ENCODE measurements around the gene HCN3. TPM values are rescaled to one million over a fixed set of nuclear protein-coding genes. Genes with fewer than 3 reads are reported as not detected.

Gene HCN3
- total RNA-seq, 6 experiments from 2014 or later = 1.3 to 1.6 (median 1.5) TPM

DNA sequence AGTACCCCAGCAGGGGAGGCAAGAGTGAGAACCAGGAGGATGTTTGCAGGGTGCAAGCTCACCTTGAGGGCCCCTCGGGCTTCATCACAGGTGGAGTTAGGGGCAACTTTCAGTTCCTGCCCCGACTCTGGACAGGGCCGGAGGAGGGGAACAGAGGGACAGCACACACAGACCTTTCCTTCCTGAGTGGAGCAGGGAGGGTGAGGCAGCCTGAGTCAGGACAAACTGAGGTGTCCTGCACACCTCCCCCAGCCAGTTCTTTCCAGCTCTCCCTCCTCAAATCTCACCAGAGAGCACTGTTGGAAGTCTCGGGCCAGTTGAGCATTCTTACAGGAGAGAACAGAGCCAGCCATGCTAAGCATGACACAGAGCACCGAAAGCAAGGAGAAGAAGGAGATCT, 23.5 kb upstream of the HCN3 start:
- H3K9me3 Mint-ChIP-seq = no peaks in the 10 kb centered on the region
- peaks cover 2% of the 10 kb centered on the region for H3K27me3 Mint-ChIP-seq (ENCODE audit: insufficient read depth)
- no peak for TF ChIP-seq CTCF (IDR thresholded peaks at IDR 0.05)
- peak; percentile 46 for DNase-seq
- peak overlapping the region; percentile 90 for H3K4me3 Mint-ChIP-seq
- H3K4me1 Mint-ChIP-seq (ENCODE audit: low read depth) = peaks cover 48% of the 10 kb centered on the region
- H3K27ac Mint-ChIP-seq = peak overlapping the region; percentile 79
- peaks cover 7% of the 10 kb centered on the region for H3K36me3 Mint-ChIP-seq (ENCODE audit: low read depth)

- Mint-ChIP-seq H3K27ac (peak overlapping the region; percentile 79), H3K36me3 (ENCODE audit: low read depth) (peaks cover 7% of the 10 kb centered on the region), H3K27me3 (ENCODE audit: insufficient read depth) (peaks cover 2% of the 10 kb centered on the region), H3K4me3 (peak overlapping the region; percentile 90), H3K4me1 (ENCODE audit: low read depth) (peaks cover 48% of the 10 kb centered on the region), H3K9me3 (no peaks in the 10 kb centered on the region)
- TF ChIP-seq CTCF (IDR thresholded peaks at IDR 0.05) = no peak
- no peak for DNase-seq
Observed at GRCh38 chr1:155254228-155254713, 23.0 kb upstream of the HCN3 start.

- peaks cover 2% of the 10 kb centered on the region for H3K27me3 Mint-ChIP-seq (ENCODE audit: insufficient read depth)
- H3K36me3 Mint-ChIP-seq (ENCODE audit: low read depth) = peaks cover 7% of the 10 kb centered on the region
- no peaks in the 10 kb centered on the region for H3K9me3 Mint-ChIP-seq
- DNase-seq = no peak
- H3K27ac Mint-ChIP-seq = peak overlapping the region; percentile 91
- H3K4me1 Mint-ChIP-seq (ENCODE audit: low read depth) = peaks cover 48% of the 10 kb centered on the region
- H3K4me3 Mint-ChIP-seq = peak overlapping the region; percentile 90
- no peak for TF ChIP-seq CTCF (IDR thresholded peaks at IDR 0.05)
Observed at GRCh38 chr1:155254714-155255242, 22.5 kb upstream of the HCN3 start.

DNA sequence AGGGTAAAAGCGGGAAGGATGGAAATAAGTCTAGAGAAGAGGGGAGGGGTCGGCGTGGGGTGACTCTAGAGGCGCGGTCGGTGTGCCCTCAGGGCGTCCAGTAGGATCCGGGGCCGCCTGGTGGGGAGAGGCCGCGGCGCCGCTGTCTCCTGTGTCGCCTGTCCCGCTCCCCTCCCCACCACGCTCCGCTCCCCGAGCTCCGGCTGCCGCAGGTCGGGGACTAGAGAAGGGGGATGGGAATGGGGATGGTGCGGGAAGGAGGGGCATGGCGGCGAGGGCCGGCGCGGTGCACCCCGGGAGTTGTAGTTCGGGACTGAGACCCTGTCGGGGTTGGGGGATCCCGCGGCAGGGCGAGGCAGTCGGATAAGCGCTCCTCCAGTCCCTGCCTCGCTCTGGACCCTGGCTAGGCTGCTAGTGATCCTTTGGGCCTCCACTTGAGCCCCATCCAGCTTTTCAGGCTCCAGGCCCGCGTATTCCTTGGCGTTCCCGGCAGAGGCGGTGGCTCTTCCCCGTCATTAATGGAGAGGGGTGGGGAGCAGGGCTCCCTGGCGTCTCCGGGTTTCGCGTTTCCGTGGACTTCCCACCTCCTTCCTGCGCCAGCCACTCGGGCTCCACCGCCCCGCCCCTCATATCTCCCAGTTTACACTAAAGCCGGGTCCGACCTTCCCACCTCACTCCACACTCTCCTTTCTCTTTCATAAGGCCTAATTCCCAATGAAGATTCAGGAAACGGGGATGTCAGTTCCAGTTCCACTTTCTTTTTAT, 21.8 kb upstream of the HCN3 start, which contains the start of gene ENTREP3:
ENTREP3 (minus strand) TSS at position 241 of the 765 bp plus-strand sequence. CDS start 606 bp downstream, outside the sequence.
- Mint-ChIP-seq H3K9me3 (no peaks in the 10 kb centered on the region), H3K36me3 (ENCODE audit: low read depth) (peaks cover 12% of the 10 kb centered on the region), H3K4me3 (peak within 1 kb of the TSS; percentile 90), H3K27me3 (ENCODE audit: insufficient read depth) (peaks cover 2% of the 10 kb centered on the region), H3K4me1 (ENCODE audit: low read depth) (peaks cover 52% of the 10 kb centered on the region), H3K27ac (peak within 1 kb of the TSS; percentile 91)
- TF ChIP-seq CTCF (IDR thresholded peaks at IDR 0.05) = peak; percentile 29; the same call in 1 of the 2 replicates
- DNase-seq = peak; percentile 70

DNA sequence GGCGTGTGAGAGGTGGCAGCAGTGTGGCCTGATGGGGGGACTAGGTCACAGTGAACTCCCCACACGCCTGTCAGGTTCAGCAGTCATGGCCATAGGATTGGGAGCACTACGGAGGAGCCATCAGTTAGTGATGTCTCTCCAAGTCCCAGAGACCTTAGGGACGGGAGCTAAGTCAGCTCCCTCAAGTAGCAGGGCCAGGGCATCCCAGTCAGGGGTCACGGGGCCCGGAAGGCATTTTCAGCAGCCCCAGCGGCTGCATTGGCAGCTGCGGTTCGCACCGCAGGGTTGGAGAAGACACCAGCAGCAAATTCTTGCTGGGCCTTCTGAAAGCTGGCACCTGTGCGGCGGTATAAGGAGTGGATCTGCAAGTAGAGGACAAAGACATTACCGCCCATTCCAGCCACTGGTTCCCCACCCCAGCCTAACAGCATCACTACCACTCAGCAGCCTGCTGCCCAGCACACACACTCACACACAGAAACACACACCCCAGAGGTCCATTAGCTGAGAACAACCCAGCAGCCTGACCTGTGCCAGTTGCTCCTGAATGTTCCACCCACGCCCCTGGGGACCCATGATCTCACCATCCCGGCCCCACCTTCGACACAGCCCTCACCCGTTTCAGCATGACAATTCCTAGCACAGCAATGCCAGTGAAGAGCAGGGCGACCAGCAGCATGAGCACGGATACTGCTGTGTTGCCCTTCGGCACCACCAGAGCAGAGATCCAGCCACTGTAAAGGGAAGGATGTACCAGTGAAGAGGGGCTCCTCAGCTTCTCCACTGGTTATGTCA, 21.0 kb upstream of the HCN3 start:
- TF ChIP-seq CTCF (IDR thresholded peaks at IDR 0.05) = no peak
- Mint-ChIP-seq H3K27me3 (ENCODE audit: insufficient read depth) (peaks cover 2% of the 10 kb centered on the region), H3K9me3 (no peaks in the 10 kb centered on the region), H3K4me1 (ENCODE audit: low read depth) (peaks cover 55% of the 10 kb centered on the region), H3K27ac (peak overlapping the region; percentile 91), H3K4me3 (peak overlapping the region; percentile 90), H3K36me3 (ENCODE audit: low read depth) (peaks cover 18% of the 10 kb centered on the region)
- no peak for DNase-seq

Measured in HFFc6 (cell line).